Right ventricle myocardium superior (tissue), 1 donor: Measurements from ENCODE around the gene SLC7A14. TPM values are rescaled to one million over a fixed set of nuclear protein-coding genes. Genes with fewer than 3 reads are reported as not detected.
A peak's percentile ranks its signal among the peaks of the same experiment; 100 is the strongest.

Experiments used
- ATAC-seq: fragments of 200-7000 bp; cut with Tn5 transposase; one replicate; pipeline ENCODE4 v1.9.1; 2020; ENCODE audit warnings: mild to moderate bottlenecking; ENCODE audit not compliant: poor library complexity
- DNase-seq: peaks from one replicate; pipeline ENCODE4 v3.0.0-alpha.2; 2020
- intact Hi-C: fragments of 100-400 bp; cut with DNase I; formaldehyde crosslinking; loops from one replicate; pipeline ENCODE4 v1.11.2; 2022
- microRNA-seq: library from miRNA; unstranded; fragments of <30 nt; microRNA quantifications from one replicate; pipeline ENCODE4 v1.2.0, GENCODE V29; 2020
- total RNA-seq: library from RNA; stranded (reverse); fragmentation: NEBNext Ultra II Directional; extraction: Animal tissue kit (Norgen Biotek cat#: 25700); gene quantifications from one replicate; pipeline ENCODE4 v1.2.1, GENCODE V29; 2021
- donor health status: DM: no; HTN: yes; CAD: no; lungs with severe emphysema.

Gene SLC7A14
- total RNA-seq, 1 donor from 2014 or later: not detected

DNA sequence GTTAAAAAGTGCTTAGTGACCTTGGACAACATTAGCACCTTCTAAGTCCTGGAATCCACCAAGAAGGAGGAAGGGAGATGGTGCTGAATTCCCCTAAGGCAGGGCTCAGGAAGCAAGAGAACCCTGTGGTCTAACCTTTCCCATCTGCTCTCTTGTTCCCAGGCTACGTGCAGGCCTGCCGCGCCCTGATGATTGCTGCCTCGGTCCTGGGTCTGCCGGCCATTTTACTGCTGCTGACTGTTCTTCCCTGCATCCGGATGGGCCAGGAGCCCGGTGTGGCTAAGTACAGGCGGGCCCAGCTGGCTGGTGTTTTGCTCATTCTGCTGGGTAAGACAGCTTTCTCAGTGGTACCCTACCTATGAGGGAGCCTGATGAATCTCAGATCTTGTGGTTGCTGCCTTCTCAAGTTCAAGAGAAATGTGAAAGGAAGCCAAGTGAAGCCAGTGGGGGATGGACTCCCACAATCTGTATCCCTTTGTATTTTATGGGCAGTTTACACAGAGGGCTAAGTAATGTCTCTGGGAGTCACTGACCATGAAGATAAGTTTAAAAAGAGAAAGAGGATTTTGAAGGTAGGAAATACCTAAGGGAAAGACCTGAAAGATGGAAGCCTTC, 162.8 kb downstream of the SLC7A14 start:
- no peak for ATAC-seq

DNA sequence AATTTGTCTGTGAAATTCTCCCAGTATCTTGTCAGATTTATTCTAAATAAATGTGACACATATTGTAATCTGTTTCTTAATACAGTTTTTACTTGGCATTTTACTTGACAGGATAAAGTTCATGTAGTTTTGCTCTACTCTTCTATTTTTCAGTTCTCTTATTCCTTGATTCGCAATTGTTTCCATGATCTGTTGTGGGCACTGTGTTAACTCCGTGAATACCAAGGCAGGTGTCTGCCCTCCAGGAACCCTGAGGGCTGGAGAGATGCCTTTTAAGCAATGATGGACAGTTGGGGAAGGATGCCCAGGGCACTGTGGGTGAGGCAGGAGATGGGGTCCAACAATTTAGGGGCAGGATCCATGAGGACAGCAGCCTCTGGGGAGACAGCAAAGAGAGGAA, 164.1 kb downstream of the SLC7A14 start:
- intact Hi-C loops: no loop called here
- DNase-seq: no peak
- no peak for ATAC-seq

More for the DNA sequence above, 162.8 kb downstream of the SLC7A14 start:
- DNase-seq: no peak
- intact Hi-C loops: no loop called here

DNA sequence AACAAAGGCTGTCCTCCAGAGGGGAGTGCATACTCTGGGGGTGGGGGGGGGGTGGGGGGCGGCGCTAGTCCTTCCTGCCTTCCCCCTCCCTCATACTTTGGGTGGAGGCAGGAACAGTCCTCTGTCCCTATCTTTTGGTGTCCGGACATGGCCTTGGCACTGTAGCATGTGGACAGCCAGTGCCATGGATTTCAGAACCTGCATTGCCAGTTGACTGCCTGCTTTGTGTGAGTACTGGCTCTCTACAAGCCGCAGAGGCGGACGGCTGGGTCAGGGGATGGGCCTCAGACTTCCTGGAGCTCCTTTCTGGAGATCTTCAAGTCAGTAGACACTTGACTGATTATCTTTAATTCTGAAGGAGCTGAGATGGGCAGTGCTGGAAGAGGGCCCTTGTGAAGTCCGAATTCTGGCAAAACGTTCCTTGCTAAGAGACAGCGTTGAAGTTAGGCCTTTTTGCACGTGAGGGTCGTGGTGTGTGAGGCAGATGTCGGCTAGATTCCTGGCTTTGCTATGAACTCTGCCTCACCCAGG, 164.7 kb downstream of the SLC7A14 start:
- intact Hi-C loops: no loop called here
- no peak for DNase-seq
- peak; percentile 38 for ATAC-seq

DNA sequence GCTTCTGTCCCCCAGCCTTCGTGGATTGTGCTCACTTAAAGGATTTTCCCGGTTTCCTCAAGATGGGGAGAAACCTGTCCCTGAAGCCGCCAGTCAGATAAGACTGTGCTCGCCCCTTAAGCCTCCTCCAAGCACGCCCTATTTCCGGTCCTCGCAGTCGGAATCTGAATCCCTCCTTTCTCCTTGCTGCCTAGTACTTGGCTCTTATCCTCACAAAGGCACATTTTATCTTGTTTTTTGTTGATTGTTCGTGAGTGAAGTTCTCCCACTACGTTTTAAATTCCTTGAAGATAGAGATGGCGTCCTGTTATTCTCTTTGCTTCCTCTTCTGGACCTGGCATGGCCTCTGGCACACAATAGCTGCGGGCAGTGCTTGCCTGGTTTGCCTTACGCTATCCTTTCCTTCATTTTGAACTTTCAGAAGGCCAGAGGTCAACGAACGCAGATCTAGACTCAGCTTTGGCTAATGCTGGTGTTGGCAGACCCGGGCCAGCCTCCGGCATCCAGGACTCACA, 165.5 kb downstream of the SLC7A14 start:
- intact Hi-C loops: no loop called here
- DNase-seq (no peak), ATAC-seq (peak; percentile 44)

DNA sequence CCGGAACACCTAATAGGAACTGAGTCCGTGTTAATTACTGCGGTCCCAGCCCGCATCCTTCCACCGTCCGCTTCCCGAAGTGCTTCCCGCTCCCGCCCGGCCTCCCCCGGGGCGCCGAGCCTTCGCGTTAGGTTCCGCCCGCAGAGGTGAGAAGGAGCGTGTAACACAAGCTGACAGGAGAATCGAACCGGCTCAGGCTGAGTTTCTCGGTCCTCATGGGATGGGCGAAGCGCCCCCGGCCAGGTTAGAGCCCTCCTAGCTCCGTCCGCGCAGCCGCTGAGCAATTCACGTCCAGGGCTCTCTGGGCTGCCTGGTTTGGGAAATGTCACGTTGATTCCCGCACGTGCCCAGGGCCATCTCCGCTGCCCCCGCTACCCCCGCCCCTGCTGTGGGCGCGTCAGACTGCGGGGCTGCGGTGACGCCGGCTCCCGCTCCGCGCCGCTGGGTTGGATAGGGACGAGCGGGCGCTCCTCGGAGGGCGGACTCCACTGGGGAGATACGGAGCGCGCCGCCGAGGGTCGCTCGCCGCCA, 166.3 kb downstream of the SLC7A14 start:
- ATAC-seq (peak; percentile 57), DNase-seq (no peak)
- intact Hi-C loops: loop anchor here (10.0 kb wide), 2 partner anchors 105 to 275 kb away; no protein-coding TSS in a partner anchor

DNA sequence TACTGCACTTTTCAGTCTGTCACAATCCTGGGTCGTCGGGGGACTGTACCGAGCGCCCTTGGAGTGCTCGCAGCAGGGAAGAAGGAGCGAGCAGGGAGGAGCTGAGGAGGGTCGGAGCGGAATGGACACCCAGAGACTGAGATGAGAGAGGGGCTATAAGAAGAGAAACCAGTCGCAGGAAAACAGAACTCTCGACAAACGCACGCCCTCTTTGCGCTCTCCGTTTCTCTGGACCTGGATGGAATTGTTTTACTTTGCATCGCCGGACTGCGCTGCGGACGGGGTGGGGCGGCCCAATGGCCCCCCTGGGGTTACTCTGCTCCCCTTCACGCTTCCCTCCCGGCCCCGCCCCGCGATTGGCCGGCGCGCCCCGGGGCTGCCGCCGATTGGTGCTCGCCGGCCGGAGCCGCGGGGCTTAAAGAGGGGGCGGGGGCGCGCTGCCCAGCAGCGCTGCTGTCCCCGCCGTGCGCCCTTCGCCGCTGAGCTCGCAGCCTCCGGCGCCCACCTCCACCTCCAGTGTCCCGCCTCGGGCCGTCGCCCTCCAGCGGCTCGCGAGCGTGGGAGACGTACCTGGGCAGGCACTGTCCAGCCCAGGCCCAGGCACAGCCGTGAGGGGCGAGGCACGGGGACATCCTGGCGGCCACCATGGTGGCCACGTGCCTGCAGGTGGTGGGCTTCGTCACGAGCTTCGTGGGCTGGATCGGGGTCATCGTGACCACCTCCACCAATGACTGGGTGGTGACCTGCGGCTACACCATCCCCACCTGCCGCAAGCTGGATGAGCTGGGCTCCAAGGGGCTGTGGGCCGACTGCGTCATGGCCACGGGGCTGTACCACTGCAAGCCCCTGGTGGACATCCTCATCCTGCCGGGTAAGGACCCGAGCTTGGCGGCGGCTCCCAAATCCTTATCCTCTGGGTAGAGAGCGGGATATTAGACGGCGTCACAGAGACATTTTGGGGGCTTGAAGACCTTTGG, 167.2 kb downstream of the SLC7A14 start, which contains the start of gene CLDN11:
CLDN11 (plus strand) TSS at position 447 of the 977 bp plus-strand sequence; CDS start at position 646, 199 bp downstream.
- intact Hi-C loops: loop anchor here (10.0 kb wide), 2 partner anchors 104 to 276 kb away; no protein-coding TSS in a partner anchor
- ATAC-seq: peak; percentile 71
- DNase-seq: peak; percentile 58

DNA sequence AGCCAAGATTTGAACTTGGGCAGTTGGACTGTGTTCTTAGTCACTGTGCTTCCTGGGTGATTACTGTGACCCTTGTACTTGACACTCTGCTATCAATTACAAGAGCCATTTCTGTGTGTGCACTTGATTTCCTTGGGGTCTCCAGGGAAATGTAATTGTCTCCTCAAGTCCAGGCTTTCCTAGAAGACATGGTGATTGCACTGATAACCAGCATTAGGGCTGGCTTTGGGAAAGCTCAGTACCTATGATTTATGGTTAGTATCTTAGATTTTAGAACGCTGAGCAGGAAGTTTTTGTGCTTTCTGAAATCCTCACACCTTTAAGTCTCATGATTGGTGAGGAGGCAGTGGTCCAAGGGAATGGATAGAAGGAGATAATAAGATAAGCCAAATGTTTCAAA, 168.8 kb downstream of the SLC7A14 start:
- no peak for ATAC-seq

DNA sequence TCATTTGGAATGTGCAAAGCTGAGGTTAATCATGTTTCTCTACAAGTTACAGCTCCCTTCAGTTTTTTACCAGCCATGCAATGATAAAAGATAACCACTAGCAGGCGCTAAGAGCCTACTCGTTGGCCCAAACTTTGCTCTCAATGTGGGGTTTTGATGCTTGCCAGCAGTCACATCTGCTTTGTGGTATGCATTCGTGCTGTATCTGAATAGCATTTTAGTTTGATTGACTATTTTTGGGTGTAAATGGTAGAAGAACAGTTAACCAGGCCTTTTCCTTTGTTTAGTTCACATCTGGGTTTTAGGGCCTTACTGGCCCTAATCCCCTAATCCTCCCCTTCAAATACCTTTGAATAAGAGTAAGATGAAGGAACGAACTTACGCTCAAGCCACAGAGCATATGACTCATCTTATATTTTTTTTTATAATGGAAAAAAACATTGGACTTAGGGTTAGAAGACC, 171.6 kb downstream of the SLC7A14 start:
- ATAC-seq (peak; percentile 81), DNase-seq (no peak)
- intact Hi-C loops: loop anchor here (5.0 to 10.0 kb wide), 3 partner anchors 99 to 398 kb away; no protein-coding TSS in a partner anchor

More for the DNA sequence above, 168.8 kb downstream of the SLC7A14 start:
- intact Hi-C loops: loop anchor here (10.0 kb wide), 2 partner anchors 102 to 278 kb away; no protein-coding TSS in a partner anchor
- no peak for DNase-seq

DNA sequence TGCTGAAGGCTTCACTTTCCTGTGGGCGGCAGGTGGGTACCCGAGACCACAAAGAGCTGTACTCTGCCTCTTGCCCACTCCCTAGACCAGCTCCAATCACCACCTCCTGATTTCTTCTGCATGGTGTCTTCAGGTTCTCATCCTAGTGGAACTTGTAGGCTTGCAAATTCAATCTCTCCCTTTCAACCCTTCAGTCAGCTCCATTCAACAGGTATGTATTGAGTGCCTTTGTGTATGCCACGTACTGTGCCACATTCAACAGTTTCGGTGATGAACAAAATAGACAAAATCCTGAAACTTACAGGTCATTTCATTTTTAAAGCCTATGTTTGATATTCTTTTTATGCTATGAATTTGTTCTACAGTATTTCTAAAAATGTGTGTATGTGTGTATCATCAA, 172.6 kb downstream of the SLC7A14 start:
- no peak for ATAC-seq
- intact Hi-C loops: loop anchor here (5.0 to 10.0 kb wide), 3 partner anchors 98 to 399 kb away; no protein-coding TSS in a partner anchor
- no peak for DNase-seq

DNA sequence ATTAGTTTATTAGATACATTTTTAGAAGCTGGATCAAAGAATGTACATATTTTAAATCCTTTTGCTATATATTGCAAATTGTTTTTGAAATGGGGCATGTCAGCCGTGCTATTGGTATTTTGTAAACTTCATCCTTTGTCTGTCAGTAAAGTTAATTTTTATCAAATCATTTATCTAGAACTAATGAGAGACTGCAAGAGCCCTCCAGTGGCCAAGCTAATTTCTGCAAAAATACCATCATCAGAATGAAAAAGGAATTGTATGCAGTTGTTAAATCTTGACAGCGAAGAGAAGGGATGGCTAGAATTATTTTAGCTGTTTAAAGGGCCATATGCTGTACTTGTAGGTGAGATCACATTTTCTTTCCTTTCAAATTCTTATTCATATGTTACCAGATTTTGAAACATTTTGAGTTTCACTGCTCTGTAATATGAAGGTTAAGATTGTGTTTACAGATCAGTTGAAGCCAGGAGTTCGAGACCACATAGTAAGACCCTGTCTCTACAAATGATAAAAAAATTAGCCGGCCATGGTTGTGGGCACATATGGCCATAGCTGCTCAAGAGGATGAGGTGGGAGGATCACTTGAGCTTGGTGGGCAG, 175.3 kb downstream of the SLC7A14 start:
- intact Hi-C loops: loop anchor here (5.0 to 10.0 kb wide), 3 partner anchors 96 to 402 kb away; no protein-coding TSS in a partner anchor
- no peak for ATAC-seq
- no peak for DNase-seq

Small RNAs within 50 kb of the gene (microRNA-seq; reads per million reads assigned to microRNA genes)
- not detected for gene MIR6828

Other genes starting within 250 kb of the SLC7A14 start
- 14.7 TPM for gene SKIL, start 228.4 kb downstream of the SLC7A14 start, total RNA-seq
- 2.6 TPM for gene CLDN11, start 167.2 kb downstream of the SLC7A14 start, total RNA-seq